HT1080 (cell line): Measurements from ENCODE around the gene PIK3R2. TPM values are rescaled to one million over a fixed set of nuclear protein-coding genes. Genes with fewer than 3 reads are reported as not detected.

Experiments
- DNase-seq: peaks from one replicate; pipeline ENCODE4 v3.0.0-alpha.2; 2015; ENCODE audit warnings: low read depth
- total RNA-seq: library from RNA; depleted of rRNA; stranded (reverse); fragments of >200 nt; shearing (Covaris generic); gene quantifications from 2 replicates; pipeline ENCODE4 v1.2.3, GENCODE V29; 2014

The PIK3R2 gene
- total RNA-seq, 1 experiment from 2014 or later: 21.1 TPM

DNA sequence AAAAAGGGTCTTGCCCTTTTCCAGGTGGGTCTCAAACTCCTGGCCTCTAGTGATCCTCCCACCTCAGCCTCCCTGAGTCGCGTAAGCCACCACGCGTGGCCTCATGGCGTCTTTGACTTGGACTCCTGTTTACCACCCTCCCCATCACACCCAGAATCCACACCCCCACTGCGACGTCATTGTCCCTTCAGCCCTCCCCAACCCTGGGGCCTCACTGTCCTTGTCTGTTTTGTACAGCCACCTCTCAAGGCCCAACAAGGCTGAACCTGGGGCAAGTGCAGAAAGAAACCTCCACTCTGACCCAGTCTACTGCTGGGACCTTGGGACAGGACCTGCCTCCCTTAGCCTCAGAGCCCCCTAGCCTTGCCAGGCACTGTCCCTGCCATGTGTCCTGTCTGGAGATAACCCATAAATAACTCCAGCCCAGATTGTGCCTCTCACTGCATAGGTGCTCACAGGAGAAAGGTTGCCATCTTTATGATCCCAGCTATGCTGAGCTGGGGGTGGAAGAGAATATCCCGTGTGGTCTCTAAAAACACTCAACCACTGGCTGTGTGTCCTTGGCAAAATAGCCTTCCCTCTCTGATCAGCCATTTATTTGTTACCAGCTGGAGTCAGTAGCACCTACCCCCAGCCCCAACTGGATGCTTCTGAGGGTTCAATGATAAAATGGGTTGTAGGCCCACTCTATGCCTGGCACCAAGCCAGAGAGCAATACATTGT lies 18.8 kb downstream of the PIK3R2 start:
- DNase-seq: no peak

DNA sequence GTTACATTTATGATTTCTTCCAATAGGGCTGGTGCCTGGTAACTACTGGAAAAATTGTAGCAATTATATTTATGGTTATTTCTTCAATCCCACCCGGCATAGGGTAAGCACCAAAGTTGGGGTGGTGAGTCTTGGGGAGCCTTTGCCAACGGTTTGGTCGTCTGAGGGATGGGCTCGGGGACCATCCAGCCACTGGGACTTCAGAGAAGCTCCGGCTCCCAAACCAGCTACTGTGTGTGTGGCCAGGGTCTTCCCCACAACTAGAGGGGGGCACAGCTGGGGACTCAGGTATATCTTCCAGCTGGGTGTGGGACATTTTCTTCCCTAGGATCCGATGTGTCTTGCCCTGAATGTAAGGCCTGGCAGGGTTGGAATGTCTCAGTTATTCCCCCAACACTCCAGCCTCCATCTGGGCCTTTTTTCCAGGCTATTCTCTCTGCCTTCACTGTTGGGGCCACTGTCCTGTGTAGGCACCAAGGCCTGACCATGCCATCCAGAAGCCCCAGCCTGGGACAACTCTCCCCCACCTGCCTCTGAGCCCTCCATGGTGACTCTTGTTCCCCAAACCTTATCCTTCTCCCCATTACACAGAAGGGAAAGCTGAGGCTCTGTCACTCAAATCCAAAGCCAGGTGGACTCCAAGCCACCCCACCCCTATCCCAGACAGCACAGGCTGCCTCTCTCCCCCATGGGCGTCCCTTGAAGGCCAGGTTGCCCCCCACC lies 19.5 kb downstream of the PIK3R2 start:
- DNase-seq: no peak

DNA sequence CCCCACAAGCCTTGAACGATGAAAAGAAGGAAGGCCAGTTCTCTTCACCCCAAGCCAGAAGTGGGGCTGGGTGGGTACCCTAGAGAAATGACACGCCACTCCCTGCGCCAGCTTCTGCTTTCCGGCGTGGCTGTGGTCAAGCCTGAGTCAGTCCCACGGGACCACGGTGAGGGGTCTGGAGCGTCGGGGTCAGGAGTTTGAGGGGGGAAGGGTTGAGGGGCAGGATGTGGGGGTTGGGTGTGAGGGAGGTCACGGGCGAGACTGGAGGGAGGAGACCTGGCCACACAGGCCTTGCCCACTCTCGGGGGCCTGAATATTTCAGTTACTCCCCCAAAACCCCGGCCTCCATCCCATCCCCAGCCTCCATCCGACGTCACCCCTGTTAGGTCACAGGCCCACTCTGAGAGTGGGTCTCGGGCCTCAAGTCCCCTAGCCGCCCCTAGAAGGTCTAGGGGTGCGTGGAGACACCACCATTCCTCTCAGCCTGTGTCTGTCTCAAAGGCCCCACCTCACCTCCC lies 20.1 kb downstream of the PIK3R2 start:
- DNase-seq: no peak

DNA sequence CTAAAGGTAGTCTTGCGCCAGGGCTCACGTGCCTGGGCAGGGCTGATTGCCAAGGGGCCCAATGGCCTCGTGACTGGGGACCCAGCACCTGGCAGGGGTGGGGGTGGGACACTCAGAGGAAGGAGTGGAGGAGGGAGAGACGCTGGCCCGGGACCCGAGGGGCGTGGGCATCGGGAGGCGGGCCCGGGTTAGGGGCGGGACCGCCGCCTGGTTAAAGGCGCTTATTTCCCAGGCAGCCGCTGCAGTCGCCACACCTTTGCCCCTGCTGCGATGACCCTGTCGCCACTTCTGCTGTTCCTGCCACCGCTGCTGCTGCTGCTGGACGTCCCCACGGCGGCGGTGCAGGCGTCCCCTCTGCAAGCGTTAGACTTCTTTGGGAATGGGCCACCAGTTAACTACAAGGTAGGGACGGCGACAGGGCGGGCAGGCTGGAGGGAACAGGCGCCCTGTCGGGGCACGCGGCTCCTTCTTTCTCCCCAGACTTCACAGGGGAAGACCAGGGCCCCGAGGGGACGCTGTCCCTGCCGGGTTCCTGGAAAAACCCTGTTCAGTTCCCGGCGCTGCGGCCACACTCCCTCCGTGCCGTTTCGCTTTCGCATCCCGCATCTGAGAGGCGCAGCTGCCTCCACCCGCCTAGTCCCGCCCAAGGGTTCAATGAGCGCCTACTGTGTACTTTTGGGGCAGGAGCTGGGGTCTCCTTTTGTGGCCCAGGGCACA lies 20.8 kb downstream of the PIK3R2 start, which contains the start of gene IFI30:
Gene IFI30 (plus strand): TSS at position 242 of the 717 bp plus-strand sequence. CDS start 29 bp downstream, at position 271.
- DNase-seq: no peak

DNA sequence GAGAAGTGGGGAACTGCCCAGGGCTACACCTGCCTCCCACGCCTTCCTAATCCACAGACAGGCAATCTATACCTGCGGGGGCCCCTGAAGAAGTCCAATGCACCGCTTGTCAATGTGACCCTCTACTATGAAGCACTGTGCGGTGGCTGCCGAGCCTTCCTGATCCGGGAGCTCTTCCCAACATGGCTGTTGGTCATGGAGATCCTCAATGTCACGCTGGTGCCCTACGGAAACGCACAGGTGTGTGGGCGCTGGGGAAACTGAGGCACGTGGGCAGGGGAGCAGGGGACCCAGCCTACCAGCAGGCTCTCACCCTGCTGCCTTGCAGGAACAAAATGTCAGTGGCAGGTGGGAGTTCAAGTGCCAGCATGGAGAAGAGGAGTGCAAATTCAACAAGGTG lies 22.0 kb downstream of the PIK3R2 start:
- no peak for DNase-seq

DNA sequence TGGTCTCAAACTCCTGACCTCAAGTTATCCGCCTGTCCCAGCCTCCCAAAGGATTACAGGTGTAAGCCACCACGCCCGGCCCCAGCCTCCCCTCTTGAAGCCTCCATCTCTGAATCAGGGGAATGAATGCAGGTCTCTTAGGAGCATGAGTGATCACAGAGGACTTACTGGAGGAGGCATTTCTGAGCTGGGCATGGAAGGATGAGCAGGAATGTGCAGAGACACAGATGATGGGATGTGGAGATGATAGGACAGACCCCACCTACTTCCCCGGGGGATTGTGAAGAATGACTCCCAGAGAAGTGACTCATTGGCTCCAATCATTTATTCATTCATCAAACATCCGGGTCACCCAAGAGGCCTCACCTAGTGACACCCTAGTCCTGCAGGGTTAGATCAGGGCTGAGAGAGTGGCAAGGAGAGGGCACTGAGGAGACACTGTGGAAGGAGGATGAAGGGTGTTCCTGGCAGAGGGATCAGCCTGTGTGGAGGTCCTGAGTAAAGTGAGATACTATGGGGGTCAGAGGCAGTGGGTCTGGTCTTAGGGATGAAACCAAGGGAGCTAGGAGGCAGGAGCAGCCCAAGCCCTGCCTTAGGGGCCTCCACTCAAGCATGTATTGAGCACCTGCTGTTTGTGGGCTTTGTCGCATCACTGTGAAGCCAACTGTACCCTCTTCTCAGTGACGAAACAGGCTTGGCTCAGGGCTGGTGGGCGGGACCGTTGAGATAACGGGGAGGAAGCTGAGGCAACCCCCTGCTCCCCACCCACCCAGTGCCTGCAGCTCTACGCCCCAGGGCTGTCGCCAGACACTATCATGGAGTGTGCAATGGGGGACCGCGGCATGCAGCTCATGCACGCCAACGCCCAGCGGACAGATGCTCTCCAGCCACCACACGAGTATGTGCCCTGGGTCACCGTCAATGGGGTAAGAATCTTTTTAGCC lies 23.7 kb downstream of the PIK3R2 start:
- no peak for DNase-seq

DNA sequence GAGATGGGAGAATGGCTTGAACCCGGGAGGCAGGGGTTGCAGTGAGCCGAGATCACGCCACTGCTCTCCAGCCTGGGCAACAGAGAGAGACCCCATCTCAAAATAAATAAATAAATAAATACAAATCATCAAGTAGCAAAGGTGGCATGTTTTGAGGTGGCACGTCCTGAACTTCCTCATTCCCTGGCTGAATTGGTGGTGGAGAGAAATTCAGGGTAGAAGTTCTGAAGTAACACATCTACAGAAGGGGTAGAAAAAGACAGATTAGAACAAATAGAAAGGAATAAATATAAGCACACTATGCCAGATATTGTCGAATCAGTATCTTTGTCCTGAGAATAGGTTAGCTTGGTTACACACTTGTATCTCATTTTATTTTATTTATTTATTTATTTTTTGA lies 27.0 kb downstream of the PIK3R2 start:
- no peak for DNase-seq

DNA sequence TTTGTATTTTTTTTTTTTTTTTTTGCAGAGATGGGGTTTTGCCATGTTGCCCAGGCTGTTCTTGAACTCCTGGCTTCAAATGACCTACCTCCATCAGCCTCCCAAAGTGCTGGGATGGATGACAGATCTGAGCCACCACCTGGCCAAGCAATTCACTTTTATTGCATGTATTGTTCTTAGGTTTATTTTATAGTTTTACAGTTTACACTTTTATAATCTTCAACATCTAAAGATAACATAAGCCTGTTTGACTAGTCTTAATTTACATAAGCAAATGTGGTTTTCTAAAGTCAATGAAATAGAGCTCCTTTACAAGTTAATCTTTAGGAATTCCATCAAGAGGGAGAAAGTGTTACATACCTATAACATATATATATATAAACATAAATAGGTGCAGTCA lies 30.6 kb downstream of the PIK3R2 start:
- DNase-seq: no peak

DNA sequence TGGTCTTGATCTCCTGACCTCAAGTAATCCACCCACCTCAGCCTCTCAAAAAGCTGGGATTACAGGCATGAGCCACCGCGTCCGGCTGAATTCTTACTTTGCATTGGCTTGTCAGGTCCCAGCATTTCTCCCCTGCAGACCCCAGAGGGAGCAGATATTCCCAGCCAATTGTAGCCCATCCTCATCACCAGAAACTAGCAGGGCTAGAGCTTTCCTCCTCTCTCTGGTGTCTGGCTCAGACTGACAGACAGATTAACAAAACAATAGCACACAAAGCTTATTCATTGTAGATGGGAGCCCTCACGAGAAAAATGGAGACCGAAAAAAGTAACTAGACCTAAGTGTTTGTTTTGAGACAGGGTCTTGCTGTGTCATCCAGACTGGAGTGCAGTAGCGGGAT lies 32.6 kb downstream of the PIK3R2 start:
- no peak for DNase-seq

DNA sequence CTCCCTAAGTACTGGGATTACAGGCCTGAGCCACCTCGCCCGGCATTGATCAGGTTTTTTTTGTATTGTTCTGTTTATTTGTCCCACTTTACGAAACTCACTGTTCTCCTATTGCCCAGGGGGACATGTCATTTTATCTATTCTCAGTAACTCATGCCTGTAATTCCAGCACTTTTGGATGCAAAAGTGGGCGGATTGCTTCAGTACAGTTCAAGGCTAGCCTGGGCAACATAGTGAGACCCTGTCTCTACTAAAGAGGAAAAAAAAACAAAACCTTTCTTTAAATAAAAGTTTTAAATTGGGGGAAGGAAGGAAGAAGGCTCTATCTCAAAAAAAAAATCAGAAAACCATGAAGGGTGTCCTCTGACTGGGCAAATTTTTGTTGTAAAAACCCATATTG lies 37.3 kb downstream of the PIK3R2 start:
- DNase-seq: no peak

DNA sequence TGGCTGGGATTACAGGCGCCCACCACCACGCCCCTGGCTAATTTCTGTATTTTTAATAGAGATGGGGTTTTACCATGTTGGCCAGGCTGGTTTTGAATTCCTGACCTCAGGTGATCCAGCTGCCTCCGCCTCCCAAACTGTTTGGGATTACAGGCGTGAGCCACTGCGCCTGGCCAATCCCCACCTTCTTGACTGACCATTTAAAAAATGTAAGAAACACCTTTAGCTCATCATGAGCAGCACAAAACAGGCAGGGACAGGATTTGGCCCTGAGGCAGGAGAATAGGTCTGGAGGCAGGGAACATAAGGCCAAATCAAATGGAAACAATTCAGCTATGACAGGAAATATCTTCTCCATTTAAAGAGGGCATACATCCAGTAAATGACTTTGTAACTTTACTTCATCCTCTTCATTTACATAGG lies 38.7 kb downstream of the PIK3R2 start:
- no peak for DNase-seq

DNA sequence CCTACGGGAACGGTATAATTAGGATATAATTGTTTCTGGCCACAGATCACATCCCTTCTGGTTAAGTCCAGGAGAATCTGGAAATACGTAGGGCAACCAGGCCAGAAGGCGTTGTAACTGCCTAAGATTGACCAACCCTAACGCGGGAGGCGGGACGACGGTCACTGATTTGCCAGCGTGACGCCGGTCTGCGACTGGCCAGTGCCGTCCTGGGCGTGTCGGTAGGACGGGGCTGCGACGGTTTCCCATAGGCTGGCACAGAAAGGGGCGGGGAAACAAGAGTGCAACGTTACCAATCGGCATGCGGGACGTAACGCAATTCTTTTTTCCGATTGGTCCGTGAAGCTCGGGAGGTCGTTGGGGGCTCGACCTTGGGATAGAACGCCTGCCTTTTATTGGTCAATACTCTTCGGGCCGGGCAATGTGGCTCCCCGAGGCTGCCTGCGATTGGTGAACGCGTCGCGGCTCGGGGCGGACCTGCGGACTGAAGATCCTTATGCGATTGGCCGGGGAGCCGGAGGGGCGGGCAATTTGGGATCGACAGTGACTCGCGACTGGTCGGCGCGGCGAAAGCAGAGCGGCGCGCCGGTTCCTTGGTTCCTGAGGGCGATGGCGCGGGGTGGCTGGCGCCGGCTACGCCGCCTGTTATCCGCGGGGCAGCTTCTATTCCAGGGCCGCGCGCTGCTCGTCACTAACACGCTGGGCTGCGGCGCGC lies 39.9 kb downstream of the PIK3R2 start, which contains the start of gene MPV17L2:
Gene MPV17L2 (plus strand): TSS at position 546 of the 715 bp plus-strand sequence. CDS start 64 bp downstream, at position 610.
- peak; percentile 100 for DNase-seq

DNA sequence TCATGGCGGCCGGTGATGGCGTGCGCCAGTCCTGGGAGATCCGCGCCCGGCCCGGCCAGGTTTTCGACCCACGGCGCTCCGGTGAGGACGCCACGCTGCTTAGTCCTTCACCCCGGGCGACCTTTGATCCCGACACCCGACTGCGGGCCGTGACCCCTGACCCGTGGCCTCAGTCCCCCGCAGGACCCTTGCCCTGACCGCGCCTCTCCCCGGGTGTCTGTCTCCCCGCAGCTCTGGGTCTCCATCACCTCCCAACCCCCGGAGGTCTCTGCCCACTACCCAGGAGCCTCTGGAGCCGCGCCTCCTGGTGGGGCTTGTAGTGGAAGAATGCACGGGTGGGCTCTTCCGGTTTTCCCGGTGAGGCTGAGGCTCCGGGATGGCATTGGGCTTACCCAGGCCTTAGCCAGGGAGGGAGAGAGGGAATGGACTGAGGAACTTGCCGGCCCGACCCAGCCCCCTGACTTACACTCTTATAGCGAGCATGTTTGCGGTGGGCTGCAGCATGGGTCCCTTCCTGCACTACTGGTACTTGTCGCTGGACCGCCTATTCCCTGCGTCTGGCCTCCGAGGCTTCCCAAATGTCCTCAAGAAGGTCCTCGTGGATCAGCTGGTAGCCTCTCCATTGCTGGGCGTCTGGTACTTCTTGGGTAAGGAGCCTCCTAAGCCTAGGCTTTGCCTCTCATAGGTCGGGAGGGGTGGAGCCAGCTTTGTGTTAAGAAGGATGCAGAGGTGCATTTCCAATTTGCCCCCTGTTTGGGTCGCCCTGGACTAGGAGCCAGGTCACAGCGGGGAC lies 40.6 kb downstream of the PIK3R2 start:
- DNase-seq: no peak

DNA sequence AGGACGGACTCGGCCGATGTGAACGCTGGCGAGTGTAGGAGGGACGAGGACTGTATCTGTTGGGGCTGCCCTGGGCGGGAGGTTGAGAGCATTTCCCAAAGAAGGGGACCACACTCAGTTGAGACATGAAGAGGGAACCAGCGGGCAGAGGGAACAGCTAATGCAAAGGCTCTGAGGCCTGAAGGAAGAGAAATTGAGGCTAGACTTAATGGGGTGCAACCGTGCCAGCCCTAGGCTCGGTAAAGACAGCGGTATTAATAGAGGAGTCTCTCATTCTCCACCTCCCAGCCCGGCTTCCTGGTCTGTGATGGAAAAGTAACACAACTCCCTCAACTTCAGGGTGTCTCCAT lies 41.2 kb downstream of the PIK3R2 start:
- no peak for DNase-seq

DNA sequence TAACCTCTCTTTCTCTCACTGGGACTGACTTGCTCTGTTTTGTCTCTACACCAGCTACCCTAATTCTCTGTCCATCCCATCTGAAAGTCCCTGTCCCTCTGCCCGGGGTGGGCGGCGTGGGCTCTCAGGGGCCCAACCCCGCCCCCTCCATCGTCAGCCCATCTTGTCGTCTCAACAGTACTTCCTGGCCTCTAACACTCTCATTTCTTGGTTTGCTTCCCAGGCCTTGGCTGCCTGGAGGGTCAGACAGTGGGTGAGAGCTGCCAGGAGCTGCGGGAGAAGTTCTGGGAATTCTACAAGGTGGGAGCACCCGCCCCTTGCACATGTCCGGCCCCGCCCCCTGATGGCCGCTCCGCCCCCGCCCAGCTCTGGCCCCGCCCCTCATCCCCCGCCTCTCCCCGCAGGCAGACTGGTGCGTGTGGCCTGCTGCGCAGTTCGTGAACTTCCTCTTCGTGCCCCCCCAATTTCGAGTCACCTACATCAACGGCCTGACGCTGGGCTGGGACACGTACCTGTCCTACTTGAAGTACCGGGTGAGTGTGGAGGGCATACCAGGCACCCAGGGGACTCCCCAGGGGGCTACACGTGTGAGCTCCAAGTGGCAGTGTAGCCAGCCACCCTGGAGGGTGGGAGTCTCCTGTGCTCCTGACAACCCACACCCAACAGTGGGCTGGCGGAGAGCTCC lies 41.7 kb downstream of the PIK3R2 start:
- DNase-seq: no peak

DNA sequence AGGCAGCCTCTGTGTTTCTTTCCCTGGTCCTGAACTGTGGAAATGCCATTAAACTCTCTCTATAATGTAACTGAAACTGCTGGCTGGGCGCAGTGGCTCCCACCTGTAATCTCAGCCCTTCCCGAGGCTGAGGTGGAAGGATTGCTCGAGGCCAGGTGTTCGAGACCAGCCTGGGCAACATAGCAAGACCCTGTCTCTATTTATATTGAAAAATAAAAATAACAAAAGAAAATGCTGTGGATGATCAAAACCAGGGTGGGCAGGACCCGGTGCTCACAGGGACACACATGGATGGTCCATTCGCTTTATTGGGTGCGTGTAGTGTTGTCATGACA lies 43.5 kb downstream of the PIK3R2 start:
- DNase-seq: no peak

DNA sequence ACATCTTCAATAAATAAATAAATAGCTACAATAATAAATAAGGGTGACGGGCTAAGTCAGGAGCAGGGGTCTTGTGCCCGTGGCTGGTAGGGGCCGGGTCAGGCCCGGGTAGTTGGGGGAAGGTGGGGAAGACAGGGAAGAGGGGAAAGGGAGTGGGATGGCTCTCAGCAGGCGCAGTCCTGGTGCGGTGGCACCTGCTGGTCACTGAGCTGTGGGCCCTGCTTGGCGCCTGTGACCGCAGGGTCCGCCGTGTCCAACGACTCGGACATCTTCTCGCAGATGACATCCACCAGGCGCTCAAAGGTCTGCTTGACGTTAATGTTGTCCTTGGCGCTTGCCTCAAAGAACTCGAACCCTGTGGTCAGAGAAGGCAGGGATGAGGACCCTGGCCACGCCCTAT lies 44.3 kb downstream of the PIK3R2 start:
- no peak for DNase-seq

DNA sequence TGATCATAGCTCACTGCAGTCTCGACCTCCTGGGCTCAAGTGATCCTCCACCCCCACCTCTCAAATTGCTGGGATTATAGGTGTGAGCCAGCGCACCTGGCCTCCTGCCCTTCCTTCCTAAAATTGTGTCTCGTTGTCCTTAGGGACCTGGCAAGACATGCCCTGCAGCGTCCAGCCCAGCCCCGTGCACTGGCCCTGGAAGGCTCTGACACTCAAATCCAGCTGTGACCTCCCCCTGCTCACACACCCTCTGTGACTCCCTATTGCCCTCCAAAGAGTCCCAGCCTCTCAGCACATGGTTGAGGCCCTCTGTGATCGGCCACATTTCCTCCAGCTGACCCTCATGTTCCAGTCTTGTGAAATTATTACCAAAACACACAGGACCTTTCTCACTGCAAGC lies 45.0 kb downstream of the PIK3R2 start:
- no peak for DNase-seq

DNA sequence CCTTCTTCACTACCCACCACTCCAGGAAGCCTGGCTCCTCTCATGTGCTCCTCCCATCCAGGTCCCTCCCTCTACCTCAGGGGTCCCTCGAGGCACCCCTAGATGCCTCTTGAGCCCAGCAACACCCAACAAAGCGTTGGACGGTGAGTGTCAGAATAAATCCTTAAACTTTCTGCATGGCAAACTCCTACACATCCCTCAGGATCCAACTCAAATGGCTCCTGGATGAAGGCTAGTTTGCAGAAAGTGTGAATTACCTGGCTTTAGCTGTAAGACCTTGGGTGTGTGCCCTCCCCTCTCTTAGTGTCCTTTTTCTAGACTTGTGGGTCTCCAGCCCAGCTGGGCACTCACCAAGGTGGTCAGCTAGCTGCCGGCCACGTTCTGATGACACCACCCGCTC lies 45.4 kb downstream of the PIK3R2 start:
- no peak for DNase-seq
